DND-41 (cell line): ENCODE measurements around the gene KCNJ6.

Experiments used
- ATAC-seq: fragments of 200-7000 bp; cut with Tn5 transposase; 3 replicates; pipeline ENCODE4 v1.9.1; 2021; ENCODE audit warnings: low read depth; ENCODE audit not compliant: insufficient read depth
- DNase-seq: peaks from one replicate; pipeline ENCODE4 v3.0.0-alpha.2; 2020
- H2AFZ ChIP-seq: 2 replicates; pipeline ENCODE4 v1.6.0; 2012; ENCODE audit warnings: low read depth, low read length
- H3K27ac ChIP-seq: 2 replicates; pipeline ENCODE4 v1.5.1; 2012; ENCODE audit warnings: low read length, inconsistent platforms
- H3K27me3 ChIP-seq: fragments of 200-600 bp; sonication (generic); 2 replicates; pipeline ENCODE4 v1.6.0; 2012; ENCODE audit warnings: low read length, mild to moderate bottlenecking, inconsistent platforms; ENCODE audit not compliant: insufficient read depth, poor library complexity
- H3K36me3 ChIP-seq: 2 replicates; pipeline ENCODE4 v1.5.1; 2012; ENCODE audit warnings: low read length, inconsistent platforms; ENCODE audit not compliant: insufficient read depth
- H3K4me1 ChIP-seq: 2 replicates; pipeline ENCODE4 v1.5.1; 2012; ENCODE audit warnings: mild to moderate bottlenecking, low read length; ENCODE audit not compliant: insufficient read depth
- H3K4me2 ChIP-seq: 2 replicates; pipeline ENCODE4 v1.6.0; 2012; ENCODE audit warnings: mild to moderate bottlenecking, moderate library complexity, low read length, inconsistent platforms; ENCODE audit not compliant: insufficient read depth
- H3K4me3 ChIP-seq, 2 experiments: fragments of 200-600 bp in 1 of 2; shearing (Covaris generic) in 1 of 2; 2 replicates each; pipeline ENCODE4 v1.5.1; 2012 to 2016; ENCODE audit warnings: inconsistent platforms in 2 of 2, low read length in 2 of 2, mild to moderate bottlenecking in 2 of 2, low read depth in 1 of 2, moderate library complexity in 1 of 2
- H3K79me2 ChIP-seq: 2 replicates; pipeline ENCODE4 v1.6.0; 2012; ENCODE audit warnings: low read length, inconsistent platforms; ENCODE audit not compliant: insufficient read depth
- H3K9ac ChIP-seq: 2 replicates; pipeline ENCODE4 v1.6.0; 2012; ENCODE audit warnings: low read depth, mild to moderate bottlenecking, inconsistent platforms, low read length, moderate library complexity
- H3K9me3 ChIP-seq: 2 replicates; pipeline ENCODE4 v1.5.1; 2012; ENCODE audit warnings: low read length, moderate library complexity, mild to moderate bottlenecking, inconsistent platforms; ENCODE audit not compliant: insufficient read depth, severe bottlenecking
- H4K20me1 ChIP-seq: 2 replicates; pipeline ENCODE4 v1.6.0; 2012; ENCODE audit warnings: low read length; ENCODE audit not compliant: insufficient read depth
- CTCF ChIP-seq: IDR thresholded peaks from 2 replicates; pipeline ENCODE4 v1.5.1; 2012; ENCODE audit warnings: borderline replicate concordance, low read length, moderate library complexity, mild to moderate bottlenecking; ENCODE audit not compliant: poor library complexity, severe bottlenecking; ENCODE audit errors: extremely low read depth
- EZH2 ChIP-seq: IDR thresholded peaks from 3 replicates; pipeline ENCODE4 v1.6.1; 2012; ENCODE audit warnings: borderline replicate concordance, low read depth, mild to moderate bottlenecking, moderate library complexity, low read length, inconsistent platforms; ENCODE audit not compliant: severe bottlenecking

The KCNJ6 gene

DNA sequence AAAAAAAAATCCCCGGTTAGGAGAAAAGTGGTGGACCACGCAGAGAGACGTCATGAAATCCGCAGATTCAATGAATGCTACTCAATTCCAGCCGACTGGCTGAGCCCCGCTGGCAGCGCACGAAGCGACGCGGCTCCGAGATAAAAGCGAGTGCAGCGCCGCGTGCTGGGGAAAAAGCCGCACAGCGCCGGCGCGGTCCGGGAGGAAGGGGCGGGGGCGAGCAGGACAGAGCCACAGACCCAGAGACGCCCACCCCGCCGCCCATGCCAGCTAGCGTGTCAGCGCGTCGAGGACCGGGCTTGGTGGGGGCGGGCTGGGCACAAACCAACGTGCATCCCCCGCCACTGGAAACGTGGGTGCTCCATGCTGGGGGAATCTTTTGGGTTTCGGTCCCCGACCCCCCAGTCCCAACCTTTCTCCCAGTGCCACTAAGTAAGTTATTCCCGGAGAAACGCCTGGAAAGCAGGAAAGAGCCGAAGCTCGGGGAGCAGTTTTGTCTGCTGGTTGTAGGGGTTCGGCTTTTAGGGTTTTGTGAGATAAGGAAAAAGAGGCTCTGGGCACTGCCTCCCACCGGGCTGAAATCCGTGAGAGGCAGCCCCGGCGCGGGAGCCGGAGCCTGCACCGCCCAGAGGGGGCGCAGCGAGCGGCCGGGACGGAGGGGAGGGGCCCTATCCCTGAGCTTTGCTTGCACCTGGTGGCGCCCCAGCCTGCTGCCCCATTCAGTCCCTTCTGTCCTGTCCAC, at the start of gene KCNJ6:
Gene KCNJ6, minus strand, starts transcription at position 148 of the 742 bp plus-strand sequence. CDS start 75,775 bp downstream, outside the sequence.
- H3K4me2 ChIP-seq, result no peak within 1 kb of the TSS
- no peak for DNase-seq
- no peak within 1 kb of the TSS for H2AFZ ChIP-seq

DNA sequence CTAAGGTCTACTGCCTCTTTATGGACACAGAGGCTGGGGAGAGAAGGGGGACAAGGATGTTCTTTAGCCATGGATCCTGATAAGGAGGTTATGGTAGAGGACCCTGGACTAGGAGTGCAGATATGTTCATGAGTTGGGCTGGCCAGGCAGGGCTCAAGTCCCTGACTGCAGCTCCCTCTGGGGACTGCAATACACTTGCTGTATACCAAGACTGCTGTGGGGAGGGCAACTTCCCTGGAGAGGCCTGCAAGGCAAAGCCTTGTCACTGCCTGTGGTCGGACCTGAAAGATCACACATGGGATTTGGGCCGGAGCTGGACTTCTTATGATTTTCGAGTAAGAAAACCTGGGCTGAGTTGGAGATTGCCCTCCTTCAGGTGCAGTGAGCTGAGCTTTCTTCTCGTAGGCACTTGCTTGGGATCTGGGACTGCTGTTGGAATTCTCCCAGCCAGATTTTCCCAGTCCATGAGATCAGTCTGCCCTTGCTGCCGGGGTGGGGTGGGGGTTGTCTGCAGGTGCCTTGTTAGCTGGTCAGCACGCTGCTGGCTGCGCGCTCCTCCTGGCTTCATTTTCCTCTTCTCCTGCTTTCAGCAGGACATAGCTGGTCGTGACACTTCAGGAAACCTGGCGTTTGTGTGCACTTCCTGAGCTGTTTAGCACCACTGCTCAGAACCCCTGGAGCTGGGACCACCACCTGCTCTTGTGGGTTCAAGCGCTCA, 49.0 kb upstream of the KCNJ6 start:
- Histone ChIP-seq H3K4me1 (no peaks in the 10 kb centered on the region), H3K4me2 (no peak overlapping the region), H3K79me2 (no peaks in the 10 kb centered on the region), H3K27ac (no peak overlapping the region), H3K4me3 (no peak overlapping the region), H3K9me3 (no peaks in the 10 kb centered on the region), H3K27me3 (peaks cover 9% of the 10 kb centered on the region), H3K36me3 (no peaks in the 10 kb centered on the region), H2AFZ (no peak overlapping the region), H3K9ac (no peak overlapping the region), H4K20me1 (no peaks in the 10 kb centered on the region)
- TF ChIP-seq CTCF, result no peak
- TF ChIP-seq EZH2, result no peak
- ATAC-seq (no peak), DNase-seq (no peak)

More for the DNA sequence above, at the start of gene KCNJ6:
- Histone ChIP-seq H3K79me2 (no peaks in the 10 kb centered on the region), H3K4me1 (no peaks in the 10 kb centered on the region), H4K20me1 (no peaks in the 10 kb centered on the region), H3K27ac (no peak within 1 kb of the TSS), H3K36me3 (no peaks in the 10 kb centered on the region), H3K9ac (no peak within 1 kb of the TSS), H3K9me3 (no peaks in the 10 kb centered on the region), H3K27me3 (no peaks in the 10 kb centered on the region), H3K4me3 (no peak within 1 kb of the TSS)
- no peak for ATAC-seq
- no peak for TF ChIP-seq CTCF
- no peak for TF ChIP-seq EZH2

DNA sequence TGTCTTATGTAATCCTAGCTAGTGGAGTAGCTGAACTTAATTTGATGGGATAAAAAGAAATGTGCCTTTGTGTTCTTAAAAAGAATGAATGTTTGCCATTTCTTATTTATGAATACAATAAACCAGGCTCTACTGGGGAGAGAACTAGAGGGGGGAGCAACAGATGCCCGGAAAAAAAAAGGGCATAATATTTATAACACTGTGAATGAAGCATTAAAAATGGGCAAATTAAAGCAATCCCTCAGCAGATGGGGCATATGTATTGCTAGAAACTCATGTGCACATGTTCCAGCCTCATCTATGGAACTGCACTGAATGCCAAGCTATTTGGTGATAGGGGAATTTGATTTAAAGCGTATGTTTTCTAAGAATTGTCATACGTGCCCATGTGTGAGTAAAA, 42.3 kb upstream of the KCNJ6 start:
- ATAC-seq (no peak), DNase-seq (no peak)
- H4K20me1 ChIP-seq, result no peaks in the 10 kb centered on the region
- H3K9me3 ChIP-seq, result no peaks in the 10 kb centered on the region
- no peaks in the 10 kb centered on the region for H3K4me1 ChIP-seq
- no peaks in the 10 kb centered on the region for H3K36me3 ChIP-seq
- H3K27me3 ChIP-seq, result peaks cover 4% of the 10 kb centered on the region
- no peaks in the 10 kb centered on the region for H3K79me2 ChIP-seq
- H2AFZ ChIP-seq, result no peak overlapping the region
- H3K9ac ChIP-seq, result no peak overlapping the region
- no peak overlapping the region for H3K4me2 ChIP-seq
- H3K27ac ChIP-seq, result no peak overlapping the region
- TF ChIP-seq CTCF, result no peak
- TF ChIP-seq EZH2, result no peak
- H3K4me3 ChIP-seq, result no peak overlapping the region
